Endothelial cell (in vitro differentiated cells): Measurements from ENCODE around the gene CNOT4. TPM values are rescaled to one million over a fixed set of nuclear protein-coding genes. Genes with fewer than 3 reads are reported as not detected.
A peak's percentile ranks its signal among the peaks of the same experiment; 100 is the strongest.

ENCODE experiments used
- DNase-seq: peaks from one replicate; pipeline ENCODE4 v3.0.0; 2021; ENCODE audit warnings: low spot score
- H3K27ac Mint-ChIP-seq: one replicate; pipeline ENCODE4 v1.8.0; 2021; ENCODE audit warnings: mixed read lengths, inconsistent platforms; ENCODE audit not compliant: unreplicated experiment
- H3K27me3 Mint-ChIP-seq: one replicate; pipeline ENCODE4 v1.8.0; 2021; ENCODE audit warnings: mild to moderate bottlenecking, moderate library complexity, mixed read lengths, inconsistent platforms; ENCODE audit not compliant: unreplicated experiment
- H3K36me3 Mint-ChIP-seq: one replicate; pipeline ENCODE4 v1.8.0; 2021; ENCODE audit warnings: mild to moderate bottlenecking, low read depth, mixed read lengths, inconsistent platforms; ENCODE audit not compliant: unreplicated experiment
- H3K4me1 Mint-ChIP-seq: one replicate; pipeline ENCODE4 v1.8.0; 2021; ENCODE audit warnings: mild to moderate bottlenecking, mixed read lengths, inconsistent platforms; ENCODE audit not compliant: unreplicated experiment
- H3K4me3 Mint-ChIP-seq: one replicate; pipeline ENCODE4 v1.8.0; 2021; ENCODE audit warnings: mild to moderate bottlenecking, mixed read lengths, inconsistent platforms; ENCODE audit not compliant: unreplicated experiment
- H3K9me3 Mint-ChIP-seq: one replicate; pipeline ENCODE4 v1.8.0; 2021; ENCODE audit warnings: mixed read lengths, inconsistent platforms; ENCODE audit not compliant: unreplicated experiment
- CTCF ChIP-seq: fragments of 200-600 bp; sonication (generic); IDR thresholded peaks from one replicate; pipeline ENCODE4 v1.5.0; 2021; ENCODE audit warnings: antibody characterized with exemption; ENCODE audit not compliant: unreplicated experiment
- long read RNA-seq: library from polyadenylated mRNA; unstranded; transcript quantifications from one replicate; pipeline ENCODE4 v2.0.0, GENCODE V29; 2020; ENCODE audit not compliant: unreplicated experiment
- total RNA-seq: library from RNA; stranded (reverse); fragmentation: NEBNext Ultra II Directional; extraction: Animal tissue kit (Norgen Biotek cat#: 25700); gene quantifications from one replicate; pipeline ENCODE4 v1.2.1, GENCODE V29; 2021; ENCODE audit not compliant: unreplicated experiment

The CNOT4 gene
- total RNA-seq = 22.7 TPM
- long read RNA-seq, partial matches to known transcripts = 5 of 8 reads
- long read RNA-seq, other reads (novel, unspliced or antisense) = 0 of 8 reads

GRCh38 chr7:135509839-135510591 lies at the start of gene CNOT4:
Gene CNOT4 (minus strand): TSS chr7:135510102. CDS start chr7:135438331, 71,771 bp downstream.
- H3K27ac Mint-ChIP-seq = no peak within 1 kb of the TSS
- peak; percentile 98 for DNase-seq
- no peak within 1 kb of the TSS for H3K4me3 Mint-ChIP-seq
- no peak for TF ChIP-seq CTCF
- H3K4me1 Mint-ChIP-seq = peaks cover 4% of the 10 kb centered on the region
- peaks cover 3% of the 10 kb centered on the region for H3K27me3 Mint-ChIP-seq
- H3K9me3 Mint-ChIP-seq = no peaks in the 10 kb centered on the region
- H3K36me3 Mint-ChIP-seq = no peaks in the 10 kb centered on the region

- Mint-ChIP-seq H3K27ac (no peak overlapping the region), H3K4me1 (peaks cover 26% of the 10 kb centered on the region), H3K36me3 (peaks cover 7% of the 10 kb centered on the region), H3K4me3 (no peak overlapping the region), H3K9me3 (no peaks in the 10 kb centered on the region), H3K27me3 (peaks cover 5% of the 10 kb centered on the region)
- no peak for DNase-seq
- no peak for TF ChIP-seq CTCF
Observed at GRCh38 chr7:135558881-135559280, 49.0 kb upstream of the CNOT4 start.

DNA sequence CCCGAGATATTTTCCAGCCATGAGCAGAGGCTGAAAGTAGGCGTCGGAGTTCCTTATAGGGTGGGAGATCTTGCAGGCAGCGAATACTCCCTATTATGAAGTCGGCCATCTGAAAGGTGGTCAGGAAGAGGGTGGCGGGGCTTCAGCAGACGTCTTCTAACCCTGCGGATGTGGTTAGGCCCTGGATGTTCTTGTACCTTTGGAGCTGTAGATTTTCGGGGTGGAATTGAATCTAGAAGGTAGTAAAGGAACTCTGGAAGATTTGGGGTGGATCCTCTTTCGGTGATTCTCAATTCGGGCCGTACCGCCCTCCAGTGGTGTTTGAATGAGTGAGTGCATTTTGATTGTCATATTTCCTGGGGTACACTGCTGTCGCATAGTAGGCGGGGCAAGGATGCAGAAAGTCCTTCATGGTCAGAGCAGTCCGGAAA lies 48.5 kb upstream of the CNOT4 start:
- peak; percentile 45 for DNase-seq
- no peak for TF ChIP-seq CTCF
- H3K4me1 Mint-ChIP-seq = peaks cover 31% of the 10 kb centered on the region

GRCh38 chr7:135557455-135558336 lies 47.8 kb upstream of the CNOT4 start, which contains the start of gene NUP205:
Gene NUP205 (plus strand): TSS chr7:135557917. CDS start chr7:135557945, 28 bp downstream.
- TF ChIP-seq CTCF = no peak
- peak; percentile 69 for DNase-seq
- Mint-ChIP-seq H3K9me3 (no peaks in the 10 kb centered on the region), H3K36me3 (peaks cover 5% of the 10 kb centered on the region), H3K27me3 (peaks cover 3% of the 10 kb centered on the region), H3K27ac (no peak within 1 kb of the TSS), H3K4me3 (no peak within 1 kb of the TSS), H3K4me1 (peaks cover 34% of the 10 kb centered on the region)

More for the DNA sequence above, 48.5 kb upstream of the CNOT4 start:
- Mint-ChIP-seq H3K4me3 (no peak overlapping the region), H3K9me3 (no peaks in the 10 kb centered on the region), H3K27me3 (peaks cover 5% of the 10 kb centered on the region), H3K36me3 (peaks cover 7% of the 10 kb centered on the region), H3K27ac (no peak overlapping the region)
